HG02798 (cell line): ENCODE data around the gene WWC2.
"Not testable (repeated sequence)": the region's sequence is repeated elsewhere in the genome, so short reads cannot be mapped to it uniquely, and the experiment has no call there.

Source experiments
- ATAC-seq: cut with Tn5 transposase; IDR thresholded peaks from one replicate; pipeline ENCODE4 v1.9.1; 2021; ENCODE audit warnings: mild to moderate bottlenecking; ENCODE audit not compliant: unreplicated experiment, poor library complexity

Gene WWC2

GRCh38 chr4:183192571-183192970 lies 93.5 kb downstream of the WWC2 start:
- ATAC-seq: no peak

GRCh38 chr4:183193730-183194338 lies 94.8 kb downstream of the WWC2 start:
- not testable (repeated sequence) for ATAC-seq

- ATAC-seq: no peak
These were observed 96.5 kb downstream of the WWC2 start for GRCh38 chr4:183195534-183195933.

- no peak for ATAC-seq
These were observed 98.1 kb downstream of the WWC2 start for GRCh38 chr4:183197140-183197539.

GRCh38 chr4:183200453-183200852 lies 101.4 kb downstream of the WWC2 start:
- no peak for ATAC-seq

GRCh38 chr4:183201331-183201730 lies 102.3 kb downstream of the WWC2 start:
- ATAC-seq: no peak

- no peak for ATAC-seq
These were observed 103.5 kb downstream of the WWC2 start for GRCh38 chr4:183202523-183202922.

- no peak for ATAC-seq
These were observed 105.7 kb downstream of the WWC2 start for GRCh38 chr4:183204793-183205192.

GRCh38 chr4:183205193-183205592 lies 106.1 kb downstream of the WWC2 start:
- ATAC-seq: no peak

GRCh38 chr4:183205709-183206108 lies 106.7 kb downstream of the WWC2 start:
- ATAC-seq: no peak

GRCh38 chr4:183211533-183211932 lies 112.5 kb downstream of the WWC2 start:
- no peak for ATAC-seq

- ATAC-seq: no peak
These were observed 114.9 kb downstream of the WWC2 start for GRCh38 chr4:183213996-183214395.

- ATAC-seq: no peak
These were observed 115.9 kb downstream of the WWC2 start for GRCh38 chr4:183214912-183215488.

GRCh38 chr4:183220236-183220635 lies 121.2 kb downstream of the WWC2 start:
- no peak for ATAC-seq

GRCh38 chr4:183223053-183223452 lies 124.0 kb downstream of the WWC2 start:
- no peak for ATAC-seq

- ATAC-seq: no peak
These were observed 130.3 kb downstream of the WWC2 start for GRCh38 chr4:183229397-183229796.

GRCh38 chr4:183240581-183241321 lies 141.7 kb downstream of the WWC2 start:
- ATAC-seq: no peak

- no peak for ATAC-seq
These were observed 142.2 kb downstream of the WWC2 start for GRCh38 chr4:183241322-183241640.

GRCh38 chr4:183241721-183242151 lies 142.7 kb downstream of the WWC2 start:
- ATAC-seq: no peak

- no peak for ATAC-seq
These were observed 143.2 kb downstream of the WWC2 start for GRCh38 chr4:183242291-183242690.

- no peak for ATAC-seq
These were observed 145.0 kb downstream of the WWC2 start for GRCh38 chr4:183244019-183244418.

GRCh38 chr4:183244506-183244905 lies 145.4 kb downstream of the WWC2 start:
- ATAC-seq: no peak
